Activated T-cell treated with anti-CD3 and anti-CD28 coated beads, Interleukin-2, amount 50 U/mL, for 72 hours (primary cell): ENCODE measurements around the gene ZNF695. TPM values are rescaled to one million over a fixed set of nuclear protein-coding genes. Genes with fewer than 3 reads are reported as not detected.
"Not testable (repeated sequence)": the region's sequence is repeated elsewhere in the genome, so short reads cannot be mapped to it uniquely, and the experiment has no call there.

Experiments
- ATAC-seq, 2 donors: fragments of 150-1000 bp; cut with Tn5 transposase; replicated peaks in 1 of 2; 2 replicates each; pipeline ENCODE4 v1.10.0; 2021; ENCODE audit warnings: moderate library complexity in 2 of 2, mild to moderate bottlenecking in 1 of 2
- DNase-seq, 2 donors: peaks; one replicate each; pipeline ENCODE4 v3.0.0; 2021 to 2022; ENCODE audit warnings: mixed read lengths in 1 of 2
- H3K27ac Mint-ChIP-seq: one replicate; pipeline ENCODE4 v1.8.0; 2022; ENCODE audit warnings: mild to moderate bottlenecking, moderate library complexity, mixed read lengths
- H3K27me3 Mint-ChIP-seq: one replicate; pipeline ENCODE4 v1.8.0; 2022; ENCODE audit warnings: low read depth, mixed read lengths
- H3K36me3 Mint-ChIP-seq, 2 donors: one replicate each; pipeline ENCODE4 v1.8.0; 2022; ENCODE audit warnings: mixed read lengths in 2 of 2, mild to moderate bottlenecking in 1 of 2; ENCODE audit not compliant: insufficient read depth in 2 of 2
- H3K4me1 Mint-ChIP-seq: one replicate; pipeline ENCODE4 v1.8.0; 2022; ENCODE audit warnings: low read depth, mixed read lengths
- H3K4me3 Mint-ChIP-seq, 2 donors: one replicate each; pipeline ENCODE4 v1.8.0; 2022; ENCODE audit warnings: mild to moderate bottlenecking in 2 of 2, mixed read lengths in 2 of 2, moderate library complexity in 2 of 2
- H3K9me3 Mint-ChIP-seq, 2 donors: one replicate each; pipeline ENCODE4 v1.8.0; 2022; ENCODE audit warnings: mixed read lengths in 2 of 2
- total RNA-seq, 2 donors: library from RNA; stranded (reverse); gene quantifications; one replicate each; pipeline ENCODE4 v1.2.3, GENCODE V29; 2022

The ZNF695 gene
- 1 to 10 TPM; 1.7 to 6.3 TPM for total RNA-seq

GRCh38 chr1:247007511-247008405 is at the start of gene ZNF695:
Gene ZNF695 (minus strand): TSS chr1:247008057. CDS start chr1:247007908, 149 bp downstream.
- H3K36me3 Mint-ChIP-seq, result peaks cover 15 to 30% of the 10 kb centered on the region in 2 donors
- peaks cover 8 to 9% of the 10 kb centered on the region in 2 donors for H3K9me3 Mint-ChIP-seq
- H3K4me3 Mint-ChIP-seq, result peak within 1 kb of the TSS; percentile 96 to 100
- H3K27ac Mint-ChIP-seq, result no peak within 1 kb of the TSS
- H3K4me1 Mint-ChIP-seq, result peaks cover 9% of the 10 kb centered on the region
- DNase-seq, result peak; percentile 66 to 86
- ATAC-seq, result peak; percentile 99
- peaks cover 14% of the 10 kb centered on the region for H3K27me3 Mint-ChIP-seq

DNA sequence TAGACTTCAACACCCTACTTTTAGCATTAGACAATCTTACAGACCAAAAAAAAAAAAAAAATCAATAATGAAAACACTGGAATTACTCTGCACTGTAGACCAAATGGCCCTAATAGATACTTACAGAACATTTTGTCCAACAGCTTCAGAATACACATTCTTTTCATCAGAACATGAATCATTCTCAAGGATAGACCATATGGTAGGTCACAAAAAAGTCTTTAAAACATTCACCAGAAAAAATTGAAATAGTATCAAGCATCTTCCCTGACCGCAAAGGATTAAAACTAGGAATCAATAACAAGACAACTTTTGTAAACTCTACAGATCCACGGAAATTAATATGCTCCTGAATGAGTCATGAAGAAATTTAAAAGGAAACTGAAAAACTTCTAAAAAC is 48.2 kb upstream of the ZNF695 start:
- peaks cover 29 to 32% of the 10 kb centered on the region in 2 donors for H3K9me3 Mint-ChIP-seq
- no peaks in the 10 kb centered on the region for H3K27me3 Mint-ChIP-seq
- peaks cover 40 to 47% of the 10 kb centered on the region in 2 donors for H3K36me3 Mint-ChIP-seq

DNA sequence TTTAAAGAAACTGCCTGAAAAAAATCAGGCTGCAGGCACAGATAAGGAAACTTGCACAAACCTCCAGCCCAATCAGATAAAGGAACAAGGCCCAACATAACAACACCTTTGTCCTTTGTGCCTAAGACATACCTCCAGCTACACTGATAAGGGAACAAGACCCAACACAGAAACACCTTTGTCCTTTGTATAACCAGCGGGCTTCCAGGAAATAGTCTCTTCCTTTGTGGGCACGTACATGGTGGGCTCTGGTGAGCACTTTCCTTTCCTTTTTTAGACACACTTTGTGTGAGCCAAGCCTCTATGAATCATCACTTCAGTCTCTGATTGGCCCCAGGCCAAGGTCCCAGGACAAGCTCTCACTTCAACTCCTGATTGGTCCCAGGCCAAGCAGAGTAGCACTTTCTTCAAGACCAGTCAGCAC is 47.1 kb upstream of the ZNF695 start:
- no peaks in the 10 kb centered on the region for H3K27me3 Mint-ChIP-seq
- peaks cover 8% of the 10 kb centered on the region for H3K4me1 Mint-ChIP-seq
- ATAC-seq (no peak), DNase-seq (no peak)
- H3K9me3 Mint-ChIP-seq, result peaks cover 31 to 34% of the 10 kb centered on the region in 2 donors
- H3K4me3 Mint-ChIP-seq, result no peak overlapping the region
- H3K27ac Mint-ChIP-seq, result no peak overlapping the region
- peaks cover 42 to 49% of the 10 kb centered on the region in 2 donors for H3K36me3 Mint-ChIP-seq

More for the DNA sequence above, 48.2 kb upstream of the ZNF695 start:
- Mint-ChIP-seq H3K4me1 (peaks cover 8% of the 10 kb centered on the region), H3K4me3 (no peak overlapping the region), H3K27ac (no peak overlapping the region)
- DNase-seq (no peak), ATAC-seq (no peak)

DNA sequence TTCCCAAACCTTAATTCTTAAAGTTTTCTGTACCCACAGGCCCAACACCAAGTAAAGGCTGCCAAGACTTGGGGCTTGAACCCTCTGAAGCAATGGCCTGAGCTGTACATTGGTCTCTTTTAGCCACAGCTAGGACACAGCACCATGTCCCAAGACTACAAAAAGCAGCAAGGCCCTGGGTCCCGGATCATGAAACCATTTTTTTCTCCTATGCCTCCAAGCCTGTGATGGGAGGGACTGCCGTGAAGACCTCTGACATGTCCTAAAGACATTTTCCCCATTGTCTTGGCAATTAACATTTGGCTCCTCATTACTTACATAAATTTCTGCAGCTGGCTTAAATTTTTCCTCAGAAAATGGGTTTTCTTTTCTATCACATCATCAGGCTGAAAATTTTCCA is 39.8 kb upstream of the ZNF695 start:
- H3K9me3 Mint-ChIP-seq, result peaks cover 30 to 35% of the 10 kb centered on the region in 2 donors
- no peak overlapping the region for H3K4me3 Mint-ChIP-seq
- H3K36me3 Mint-ChIP-seq, result peaks cover 32 to 56% of the 10 kb centered on the region in 2 donors

DNA sequence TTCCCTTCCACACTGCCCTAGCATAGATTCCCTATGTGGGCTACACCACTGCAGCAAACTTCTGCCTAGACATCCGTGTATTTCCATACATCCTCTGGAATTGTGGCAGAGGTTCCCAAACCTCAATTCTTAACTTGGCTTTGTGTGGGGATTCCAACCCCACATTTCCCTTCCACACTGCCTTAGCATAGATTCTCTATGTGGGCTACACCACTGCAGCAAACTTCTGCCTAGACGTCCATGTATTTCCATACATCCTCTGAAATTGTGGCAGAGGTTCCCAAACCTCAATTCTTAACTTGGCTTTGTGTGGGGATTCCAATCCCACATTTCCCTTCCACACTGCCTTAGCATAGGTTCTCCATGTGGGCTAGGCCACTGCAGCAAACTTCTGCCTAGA is 39.4 kb upstream of the ZNF695 start:
- Mint-ChIP-seq H3K36me3 (peaks cover 30 to 55% of the 10 kb centered on the region in 2 donors), H3K4me1 (no peaks in the 10 kb centered on the region), H3K9me3 (peaks cover 30 to 34% of the 10 kb centered on the region in 2 donors), H3K27ac (no peak overlapping the region), H3K27me3 (no peaks in the 10 kb centered on the region), H3K4me3 (no peak overlapping the region)
- no peak for ATAC-seq
- DNase-seq, result no peak

More for the DNA sequence above, 39.8 kb upstream of the ZNF695 start:
- ATAC-seq (no peak), DNase-seq (no peak)
- Mint-ChIP-seq H3K27ac (no peak overlapping the region), H3K27me3 (no peaks in the 10 kb centered on the region), H3K4me1 (no peaks in the 10 kb centered on the region)

DNA sequence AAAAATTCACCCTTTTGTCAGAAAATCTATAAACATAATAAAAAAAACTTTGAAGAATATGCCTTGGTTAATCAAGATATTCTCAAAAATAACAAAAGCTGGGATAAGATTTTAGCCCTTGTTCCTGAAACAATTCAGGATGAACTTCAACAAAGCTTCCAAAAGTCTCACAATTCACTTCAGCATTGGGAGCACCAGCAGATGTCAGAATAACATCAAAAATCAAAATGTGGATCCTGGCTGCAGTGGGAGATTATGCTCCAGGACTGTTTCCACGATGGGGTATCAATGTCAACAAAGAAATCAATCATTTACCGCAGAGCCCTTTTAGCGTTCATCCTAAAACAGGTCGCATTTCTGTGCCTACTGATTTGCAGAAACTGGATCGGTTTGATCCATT is 35.5 kb upstream of the ZNF695 start:
- H3K36me3 Mint-ChIP-seq, result peaks cover 31 to 57% of the 10 kb centered on the region in 2 donors
- no peak overlapping the region for H3K4me3 Mint-ChIP-seq
- no peak for DNase-seq
- peaks cover 22 to 26% of the 10 kb centered on the region in 2 donors for H3K9me3 Mint-ChIP-seq
- H3K27ac Mint-ChIP-seq, result no peak overlapping the region
- H3K4me1 Mint-ChIP-seq, result no peaks in the 10 kb centered on the region
- no peaks in the 10 kb centered on the region for H3K27me3 Mint-ChIP-seq
- ATAC-seq, result no peak

GRCh38 chr1:247037511-247038320 is 29.9 kb upstream of the ZNF695 start:
- ATAC-seq (no peak), DNase-seq (no peak)
- Mint-ChIP-seq H3K4me3 (no peak overlapping the region), H3K27ac (no peak overlapping the region), H3K27me3 (no peaks in the 10 kb centered on the region), H3K9me3 (peaks cover 19 to 32% of the 10 kb centered on the region in 2 donors), H3K36me3 (peaks cover 34 to 71% of the 10 kb centered on the region in 2 donors), H3K4me1 (no peaks in the 10 kb centered on the region)

DNA sequence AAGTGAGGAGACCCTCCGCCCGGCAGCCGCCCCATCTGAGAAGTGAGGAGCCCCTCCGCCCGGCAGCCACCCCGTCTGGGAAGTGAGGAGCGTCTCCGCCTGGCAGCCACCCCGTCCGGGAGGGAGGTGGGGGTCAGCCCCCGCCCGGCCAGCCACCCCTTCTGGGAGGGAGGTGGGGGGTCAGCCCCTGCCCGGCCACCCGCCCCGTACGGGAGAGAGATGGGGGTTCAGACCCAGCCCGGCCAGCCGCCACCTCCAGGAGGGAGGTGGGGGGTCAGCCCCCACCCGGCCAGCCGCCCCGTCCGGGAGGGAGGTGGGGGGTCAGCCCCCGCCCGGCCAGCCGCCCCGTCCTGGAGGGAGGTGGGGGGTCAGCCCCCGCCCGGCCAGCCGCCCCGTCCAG is 24.4 kb upstream of the ZNF695 start:
- not testable (repeated sequence) for H3K4me3 Mint-ChIP-seq, ATAC-seq, H3K27ac Mint-ChIP-seq, DNase-seq, H3K4me1 Mint-ChIP-seq, H3K27me3 Mint-ChIP-seq
- Mint-ChIP-seq H3K9me3 (peaks cover 19 to 30% of the 10 kb centered on the region in 2 donors), H3K36me3 (peaks cover 24 to 48% of the 10 kb centered on the region in 2 donors)

GRCh38 chr1:247024658-247025057 is 16.8 kb upstream of the ZNF695 start:
- H3K27me3 Mint-ChIP-seq, H3K4me1 Mint-ChIP-seq, H3K4me3 Mint-ChIP-seq, DNase-seq, H3K27ac Mint-ChIP-seq, ATAC-seq: not testable (repeated sequence)
- Mint-ChIP-seq H3K36me3 (peaks cover 22 to 31% of the 10 kb centered on the region in 2 donors), H3K9me3 (peaks cover 22 to 25% of the 10 kb centered on the region in 2 donors)

- Mint-ChIP-seq H3K36me3 (peaks cover 8 to 15% of the 10 kb centered on the region in 2 donors), H3K4me3 (no peak overlapping the region), H3K4me1 (peaks cover under 1% of the 10 kb centered on the region), H3K27ac (no peak overlapping the region), H3K27me3 (peaks cover 5% of the 10 kb centered on the region), H3K9me3 (peaks cover 5 to 7% of the 10 kb centered on the region in 2 donors)
- DNase-seq, result no peak
- no peak for ATAC-seq
Measured at GRCh38 chr1:247013391-247013790, 5.5 kb upstream of the ZNF695 start.

DNA sequence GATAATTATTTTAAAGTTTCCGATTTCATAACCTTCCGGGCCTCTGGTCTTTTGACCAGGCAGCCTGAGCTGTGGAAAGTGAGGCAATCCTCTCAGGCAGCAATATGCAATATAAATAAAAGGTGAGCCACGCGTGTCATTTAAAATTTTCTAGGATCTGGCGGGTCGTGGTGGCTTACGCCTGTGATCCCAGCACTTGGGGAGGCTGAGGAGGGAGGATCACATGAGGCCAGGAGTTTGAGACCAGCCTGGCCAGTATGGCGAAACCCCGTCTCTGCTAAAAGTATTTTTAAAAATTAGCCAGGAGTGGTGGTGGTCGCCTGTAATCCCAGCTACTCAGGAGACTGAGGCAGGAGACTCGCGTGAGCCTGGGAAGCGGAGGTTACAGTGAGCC is 546 bp upstream of the ZNF695 start:
- Mint-ChIP-seq H3K27me3 (peaks cover 14% of the 10 kb centered on the region), H3K36me3 (peaks cover 12 to 30% of the 10 kb centered on the region in 2 donors), H3K27ac (no peak overlapping the region), H3K4me1 (peaks cover 9% of the 10 kb centered on the region), H3K4me3 (peak overlapping the region; percentile 96 to 100), H3K9me3 (peaks cover 8 to 9% of the 10 kb centered on the region in 2 donors)
- ATAC-seq (no peak), DNase-seq (no peak)

DNA sequence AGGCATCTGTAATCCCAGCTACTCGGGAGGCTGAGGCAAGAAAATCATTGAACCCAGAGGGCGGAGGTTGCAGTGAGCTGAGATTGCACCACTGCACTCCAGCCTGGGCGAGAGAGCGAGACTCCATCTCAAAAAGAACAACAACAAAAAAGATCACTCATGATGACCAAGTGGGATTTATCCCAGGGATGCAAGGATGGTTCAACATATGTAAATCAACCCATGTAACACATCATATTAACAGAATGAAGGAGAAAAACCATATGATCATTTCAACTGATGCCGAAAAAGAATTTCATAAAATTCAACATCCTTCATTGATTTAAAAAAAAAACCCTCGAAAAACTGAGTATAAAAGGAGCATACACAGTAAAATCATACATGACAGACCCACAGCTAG is 3.8 kb downstream of the ZNF695 start:
- not testable (repeated sequence) for DNase-seq, ATAC-seq, H3K4me3 Mint-ChIP-seq, H3K4me1 Mint-ChIP-seq, H3K27ac Mint-ChIP-seq
- H3K36me3 Mint-ChIP-seq, result peaks cover 15 to 38% of the 10 kb centered on the region in 2 donors
- peaks cover 11 to 19% of the 10 kb centered on the region in 2 donors for H3K9me3 Mint-ChIP-seq
- peaks cover 21% of the 10 kb centered on the region for H3K27me3 Mint-ChIP-seq

DNA sequence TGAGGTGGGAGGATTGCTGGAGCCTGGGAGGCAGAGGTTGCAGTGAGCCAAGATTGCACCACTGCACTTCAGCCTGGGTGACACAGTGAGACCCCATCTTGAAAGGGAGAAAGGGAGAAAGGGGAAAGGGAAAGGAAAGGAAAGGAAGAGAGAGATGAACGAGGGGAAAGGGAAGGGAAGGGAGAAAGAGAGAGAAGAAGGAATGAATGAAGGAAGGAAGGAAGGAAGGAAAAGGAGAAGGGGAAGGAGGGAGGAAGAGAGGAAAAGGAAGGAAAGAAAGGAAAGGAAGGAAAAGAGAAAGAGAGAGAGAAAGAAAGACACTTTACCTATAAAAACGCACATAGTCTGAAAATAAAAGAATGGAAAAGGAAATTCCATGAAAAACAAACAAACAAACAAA is 18.0 kb downstream of the ZNF695 start:
- no peak overlapping the region for H3K4me3 Mint-ChIP-seq
- ATAC-seq, result no peak

More for the DNA sequence above, 18.0 kb downstream of the ZNF695 start:
- H3K36me3 Mint-ChIP-seq, result peaks cover 26 to 59% of the 10 kb centered on the region in 2 donors
- peaks cover 13 to 25% of the 10 kb centered on the region in 2 donors for H3K9me3 Mint-ChIP-seq
- no peak for DNase-seq
- peak overlapping the region; percentile 73 for H3K27ac Mint-ChIP-seq
- H3K4me1 Mint-ChIP-seq, result no peaks in the 10 kb centered on the region
- H3K27me3 Mint-ChIP-seq, result no peaks in the 10 kb centered on the region
